Measurements from ENCODE around the gene IGSF9. TPM values are rescaled to one million over a fixed set of nuclear protein-coding genes. Genes with fewer than 3 reads are reported as not detected.

The IGSF9 gene
- total and polyA plus RNA-seq, 2 of the 4 experiments (the other 2 are of a cell fraction): 0.05 TPM; not detected in 1

GRCh38 chr1:159918352-159919200, 26.8 kb downstream of the IGSF9 start (continued):
- no peak for TF ChIP-seq CHD1 (IDR thresholded peaks at IDR 0.05; ENCODE audit: low read depth, low read length)
- TF ChIP-seq FOS (IDR thresholded peaks at IDR 0.05; ENCODE audit: low read depth, low read length): no peak

- H2BK20ac ChIP-seq (ENCODE audit: low read depth, low read length): 0 out of 2 replicates have a peak overlapping the region, but pooled peaks have one; percentile 8
- ChIA-PET CTCF (interaction anchor here (0.5 kb wide), 1 partner anchor 88 kb away, joined by 4 read pairs; no protein-coding TSS in a partner anchor), POLR2A (ENCODE audit: unreplicated experiment) (no interaction called here)
- no peak overlapping the region for H3K9ac ChIP-seq (ENCODE audit: low read depth, low read length)
- peak overlapping the region; percentile 22 for H2AK9ac ChIP-seq (replicated peaks; ENCODE audit: low read depth, low read length, poor library complexity)
- peak overlapping the region; percentile 72 for H3K23ac ChIP-seq (ENCODE audit: low read depth, low read length)
- H3K4me3 ChIP-seq (ENCODE audit: insufficient read depth, low read depth, low read length): no peak overlapping the region
- peak overlapping the region; percentile 47 for H3K4ac ChIP-seq (ENCODE audit: low read depth, low read length)
- H2AFZ ChIP-seq (replicated peaks; ENCODE audit: low read length, poor library complexity): no peak overlapping the region
- H3K9me3 ChIP-seq (ENCODE audit: control insufficient read depth, insufficient read depth, low read length): no peaks in the 10 kb centered on the region
- WGBS, 2 experiments (ENCODE audit: extremely low coverage in 2 of 2, insufficient read length in 1 of 2): 54% methylated on average over 3 of the region's 5 CpGs; no CpG with 5 or more reads in 1 of the 2 experiments
- BruUV-seq (replicated peaks): no TSS peak
- no peak overlapping the region; the same call in 1 of the 2 replicates for H3K27ac ChIP-seq (ENCODE audit: insufficient read depth, low read length)
- peaks cover 37% of the 10 kb centered on the region for H3K36me3 ChIP-seq (ENCODE audit: control insufficient read depth, insufficient read depth, low read length)
- H2BK15ac ChIP-seq (ENCODE audit: low read depth, low read length): no peak overlapping the region
- no peak overlapping the region for H4K5ac ChIP-seq (ENCODE audit: low read depth, low read length)
- 0 out of 4 replicates have a peak overlapping the region, but pooled peaks of 1 of the 2 experiments have one; percentile 10 for H4K8ac ChIP-seq (ENCODE audit: low read depth in 2 of 2, low read length in 2 of 2)
- H3K4me1 ChIP-seq (ENCODE audit: control insufficient read depth, insufficient read depth, low read length): peaks cover 39% of the 10 kb centered on the region
- no peak overlapping the region for H3K4me2 ChIP-seq (ENCODE audit: low read depth, low read length)
- peaks cover 9 to 73% of the 10 kb centered on the region in 2 experiments for H3K79me1 ChIP-seq (ENCODE audit: low read depth in 1 of 2, low read length in 2 of 2)
- intact Hi-C loops (cut with micrococcal nuclease) (no loop called here), in situ Hi-C loops (cut with MboI; ENCODE audit: low sequenced_read_pairs) (no loop called here), dilution Hi-C loops (cut with HindIII; ENCODE audit: low sequenced_read_pairs, unreplicated experiment) (no loop called here)
- DNase-seq: peak; percentile 26
- no peak overlapping the region for H2BK120ac ChIP-seq (ENCODE audit: low read depth, low read length)
- H3K9me1 ChIP-seq (ENCODE audit: insufficient read depth, low read length): peaks cover 47% of the 10 kb centered on the region
- no peak overlapping the region for H4K91ac ChIP-seq (ENCODE audit: insufficient read depth, low read depth, low read length)
- peak overlapping the region; percentile 66 for H3K18ac ChIP-seq (ENCODE audit: low read depth, low read length)
- peak overlapping the region; percentile 61; the same call in 1 of the 2 replicates for H2AK5ac ChIP-seq (ENCODE audit: low read depth, low read length)
- H3K56ac ChIP-seq (ENCODE audit: extremely low read depth, insufficient read depth, low read length): no peak overlapping the region
- H4K20me1 ChIP-seq (ENCODE audit: insufficient read depth, low read length): peaks cover 71% of the 10 kb centered on the region
- no peak; the same call in 1 of the 2 replicates for ATAC-seq (ENCODE audit: low read depth)
- H3K27me3 ChIP-seq (ENCODE audit: control insufficient read depth, insufficient read depth, low read length): no peaks in the 10 kb centered on the region
- peak overlapping the region; percentile 26 for H2BK5ac ChIP-seq (ENCODE audit: low read depth, low read length, poor library complexity, severe bottlenecking)
- H3K14ac ChIP-seq (replicated peaks; ENCODE audit: low read depth, low read length): 0 out of 2 replicates have a peak overlapping the region, but pooled peaks have one; percentile 5
- TF ChIP-seq RCOR1 (IDR thresholded peaks at IDR 0.05; ENCODE audit: insufficient replicate concordance, low read length): no peak
- TF ChIP-seq CEBPB (IDR thresholded peaks at IDR 0.05; ENCODE audit: low read depth, low read length): no peak
- no peak for TF ChIP-seq CHD1 (IDR thresholded peaks at IDR 0.05; ENCODE audit: low read depth, low read length)
- no peak for TF ChIP-seq NFE2L2 (IDR thresholded peaks at IDR 0.05; ENCODE audit: low read depth, low read length)
- no peak for TF ChIP-seq MAFK (IDR thresholded peaks at IDR 0.05; ENCODE audit: low read depth, low read length)
- no peak for TF ChIP-seq RAD21 (IDR thresholded peaks at IDR 0.05; ENCODE audit: low read length)
- no peak for TF ChIP-seq RFX5 (IDR thresholded peaks at IDR 0.05; ENCODE audit: low read depth, low read length)
- TF ChIP-seq POLR2A (IDR thresholded peaks at IDR 0.05; ENCODE audit: low read depth, low read length): no peak
- no peak for TF ChIP-seq FOS (IDR thresholded peaks at IDR 0.05; ENCODE audit: low read depth, low read length)
- TF ChIP-seq USF2 (IDR thresholded peaks at IDR 0.05; ENCODE audit: low read depth, low read length): no peak
- no peak for TF ChIP-seq BHLHE40 (IDR thresholded peaks at IDR 0.05; ENCODE audit: low read depth, low read length)
- no peak for TF ChIP-seq ELK1 (IDR thresholded peaks at IDR 0.05; ENCODE audit: borderline replicate concordance, low read depth, low read length)
Measured at GRCh38 chr1:159917533-159918351, 27.7 kb downstream of the IGSF9 start.

All from IMR-90 (cell line).